T-helper 17 cell (primary cell): Measurements from ENCODE around the gene EGFR. TPM values are rescaled to one million over a fixed set of nuclear protein-coding genes. Genes with fewer than 3 reads are reported as not detected.

ENCODE experiments used
- ATAC-seq: fragments of 150-1000 bp; cut with Tn5 transposase; 2 replicates; pipeline ENCODE4 v1.10.0; 2021; ENCODE audit warnings: mild to moderate bottlenecking, moderate library complexity
- DNase-seq, 3 donors: peaks; one replicate each; pipeline versions ENCODE4 v3.0.0 to v3.0.0-alpha.2; 2020 to 2021
- H3K9me3 ChIP-seq: one replicate; pipeline ENCODE4 v1.7.0; 2013; ENCODE audit warnings: low read length, mild to moderate bottlenecking; ENCODE audit not compliant: control insufficient read depth, poor library complexity, severe bottlenecking
- H3K27ac Mint-ChIP-seq: one replicate; pipeline ENCODE4 v1.8.0; 2022; ENCODE audit warnings: mild to moderate bottlenecking, moderate library complexity, mixed read lengths
- H3K27me3 Mint-ChIP-seq: one replicate; pipeline ENCODE4 v1.8.0; 2022; ENCODE audit warnings: mixed read lengths
- H3K36me3 Mint-ChIP-seq: one replicate; pipeline ENCODE4 v1.8.0; 2022; ENCODE audit warnings: low read depth, mixed read lengths
- H3K4me1 Mint-ChIP-seq: one replicate; pipeline ENCODE4 v1.8.0; 2022; ENCODE audit warnings: mild to moderate bottlenecking, mixed read lengths
- H3K4me3 Mint-ChIP-seq: one replicate; pipeline ENCODE4 v1.8.0; 2022; ENCODE audit warnings: mild to moderate bottlenecking, moderate library complexity, mixed read lengths
- total RNA-seq, 4 donors: library from RNA in 2 of 4; stranded (reverse) in 2 of 4; gene quantifications; one replicate each; pipeline ENCODE4 v1.2.3 and lab custom pipeline; 2022 to 2026

Gene EGFR
- total RNA-seq, 2 donors from 2014 or later, result not detected

DNA sequence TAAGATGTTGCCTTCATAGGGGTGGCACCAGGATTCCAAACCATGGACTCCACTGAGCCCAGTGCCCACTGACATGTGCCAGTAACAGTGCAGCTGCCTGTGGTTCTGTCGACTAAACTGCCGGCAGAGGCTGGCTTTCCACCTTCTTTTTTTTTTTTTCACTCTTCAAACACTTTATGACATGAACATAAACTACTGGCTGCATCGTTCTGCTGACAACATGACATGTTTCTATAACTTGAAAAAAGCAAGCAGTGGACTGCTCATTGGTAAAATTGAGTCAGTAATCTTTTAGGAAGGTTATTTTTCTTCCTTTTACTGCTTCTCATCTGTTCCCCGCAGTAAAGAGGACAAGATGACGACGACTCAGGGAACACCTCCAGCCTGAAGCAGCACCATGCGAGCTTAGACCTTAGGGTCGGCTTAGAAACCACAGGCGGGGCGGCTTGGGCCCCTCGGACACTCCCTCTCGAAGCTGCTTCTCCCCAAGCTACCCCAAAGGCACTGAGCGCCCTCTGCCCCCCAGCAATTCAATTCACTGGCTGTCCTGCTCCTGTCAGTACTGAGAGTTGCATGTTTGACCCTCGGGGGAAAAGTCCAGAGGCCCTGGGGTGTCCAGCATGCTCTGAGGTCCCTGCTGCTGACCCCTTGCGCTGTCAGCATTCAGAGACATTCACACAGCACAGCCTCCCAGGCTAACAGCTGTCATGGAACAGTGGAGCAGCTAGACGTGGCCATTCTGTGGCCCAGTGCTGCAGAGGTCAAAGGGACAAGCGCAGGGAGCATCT, 112.5 kb downstream of the EGFR start:
- H3K27me3 Mint-ChIP-seq, result peaks cover 50% of the 10 kb centered on the region
- DNase-seq (no peak), ATAC-seq (no peak)
- peaks cover 8% of the 10 kb centered on the region for H3K4me1 Mint-ChIP-seq
- no peaks in the 10 kb centered on the region for H3K36me3 Mint-ChIP-seq
- H3K4me3 Mint-ChIP-seq, result no peak overlapping the region
- H3K27ac Mint-ChIP-seq, result no peak overlapping the region
- H3K9me3 ChIP-seq, result no peaks in the 10 kb centered on the region

DNA sequence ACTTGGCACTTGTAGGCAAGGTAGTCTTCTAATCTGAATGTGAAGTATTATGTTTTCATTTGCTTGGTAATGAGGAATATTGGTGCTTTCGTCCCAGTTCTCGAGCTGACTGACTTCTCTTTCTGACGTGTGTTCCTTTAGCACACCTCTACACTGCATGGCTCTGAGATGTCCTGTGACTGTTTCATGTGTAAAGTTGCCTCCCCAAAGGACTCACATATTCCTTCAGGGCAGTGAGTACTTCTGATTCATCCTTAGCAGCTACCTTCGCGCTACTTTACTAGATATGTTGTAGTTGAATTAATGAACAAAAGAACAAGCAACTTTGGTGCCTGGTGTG, 113.7 kb downstream of the EGFR start:
- H3K9me3 ChIP-seq, result no peaks in the 10 kb centered on the region
- Mint-ChIP-seq H3K36me3 (no peaks in the 10 kb centered on the region), H3K4me3 (no peak overlapping the region), H3K27ac (no peak overlapping the region), H3K4me1 (peaks cover 8% of the 10 kb centered on the region), H3K27me3 (peaks cover 44% of the 10 kb centered on the region)
- ATAC-seq, result no peak
- DNase-seq, result no peak

DNA sequence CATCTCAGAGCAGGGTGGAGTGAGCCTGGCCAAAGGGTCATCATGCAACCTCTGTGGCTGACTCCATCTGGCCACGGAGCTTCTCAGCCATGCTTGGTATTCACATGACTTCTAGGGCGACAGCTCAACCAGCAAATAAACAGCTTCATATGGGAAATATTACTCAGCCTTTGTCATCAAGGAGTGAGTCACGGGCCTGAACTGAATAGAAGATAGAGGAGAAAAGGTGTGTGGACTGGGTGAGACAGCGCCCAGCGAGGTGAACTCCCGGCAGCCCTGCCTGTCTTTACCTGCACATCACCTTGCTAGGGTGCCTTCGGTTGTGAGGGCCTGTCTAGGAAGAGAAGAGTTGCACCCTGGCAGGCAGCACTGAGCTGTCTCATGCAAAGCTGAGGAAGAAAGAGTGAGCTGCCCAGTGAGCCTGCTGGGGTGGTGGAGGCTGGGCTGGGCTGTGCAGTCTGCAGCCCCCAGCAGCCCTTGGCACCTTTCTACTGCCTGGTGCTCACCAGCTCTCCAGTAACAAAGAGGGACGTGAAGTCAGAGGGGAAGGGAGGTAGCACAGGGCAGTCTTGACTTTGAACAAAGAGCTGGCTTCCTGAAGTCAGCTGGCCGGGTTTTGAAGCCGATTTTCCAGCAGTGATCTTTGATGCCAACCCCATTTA, 114.2 kb downstream of the EGFR start:
- Mint-ChIP-seq H3K27ac (peak overlapping the region; percentile 11), H3K36me3 (no peaks in the 10 kb centered on the region), H3K27me3 (peaks cover 40% of the 10 kb centered on the region), H3K4me3 (no peak overlapping the region), H3K4me1 (peaks cover 8% of the 10 kb centered on the region)
- no peaks in the 10 kb centered on the region for H3K9me3 ChIP-seq
- DNase-seq, result no peak
- ATAC-seq, result no peak

DNA sequence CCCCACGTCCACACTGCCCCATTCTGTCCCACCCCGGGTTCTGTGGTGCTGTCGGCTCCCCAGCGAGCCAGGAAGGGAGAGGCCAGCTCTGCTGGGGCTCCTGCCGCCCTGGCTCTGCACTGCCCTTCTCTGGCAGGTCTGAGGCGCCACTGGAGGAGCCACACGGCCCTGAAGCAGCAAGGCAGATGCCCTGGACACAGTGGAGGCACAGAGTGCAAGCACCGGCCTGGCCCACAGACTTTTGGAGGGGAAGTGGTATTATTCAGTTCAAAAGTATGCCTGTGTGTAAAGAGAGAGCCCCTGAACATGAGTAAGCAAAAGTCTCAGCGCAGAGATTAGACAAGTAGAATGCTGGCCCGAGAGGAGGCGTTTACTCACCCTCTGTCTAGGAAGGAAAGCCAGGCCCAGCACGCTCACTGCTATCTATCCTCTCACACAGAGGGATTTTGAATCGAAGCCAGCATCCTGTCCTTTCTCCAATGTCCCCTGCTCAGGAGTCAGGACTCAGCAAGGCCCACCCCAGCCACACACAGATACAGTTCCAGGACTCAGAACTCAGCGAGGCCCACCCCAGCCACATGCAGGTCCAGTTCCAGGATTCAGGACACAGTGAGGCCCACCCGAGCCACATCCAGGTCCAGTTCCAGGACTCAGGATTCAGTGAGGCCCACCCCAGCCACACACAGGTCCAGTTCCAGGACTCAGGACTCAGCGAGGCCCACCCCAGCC, 115.0 kb downstream of the EGFR start:
- H3K9me3 ChIP-seq, result no peaks in the 10 kb centered on the region
- Mint-ChIP-seq H3K4me1 (peaks cover 8% of the 10 kb centered on the region), H3K4me3 (no peak overlapping the region), H3K36me3 (no peaks in the 10 kb centered on the region), H3K27ac (peak overlapping the region; percentile 11), H3K27me3 (peaks cover 35% of the 10 kb centered on the region)
- DNase-seq (no peak), ATAC-seq (no peak)

DNA sequence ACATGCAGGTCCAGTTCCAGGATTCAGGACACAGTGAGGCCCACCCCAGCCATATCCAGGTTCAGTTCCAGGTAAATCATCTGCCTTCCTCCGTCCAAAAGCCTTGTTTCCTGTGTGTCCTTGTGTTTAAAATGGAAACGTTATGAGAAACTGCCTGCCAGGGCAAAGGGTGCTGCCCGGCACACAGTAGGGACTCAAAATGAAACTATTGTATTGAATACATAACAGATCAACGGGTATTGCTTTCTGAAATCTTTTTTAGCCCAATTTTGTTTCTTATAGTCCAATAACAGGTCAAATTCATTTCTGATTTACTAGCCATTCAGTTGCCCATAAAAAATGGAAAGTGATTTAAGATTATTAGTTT, 115.5 kb downstream of the EGFR start:
- Mint-ChIP-seq H3K27me3 (peaks cover 30% of the 10 kb centered on the region), H3K36me3 (no peaks in the 10 kb centered on the region), H3K4me1 (peaks cover 8% of the 10 kb centered on the region), H3K4me3 (no peak overlapping the region), H3K27ac (no peak overlapping the region)
- DNase-seq (no peak), ATAC-seq (no peak)
- no peaks in the 10 kb centered on the region for H3K9me3 ChIP-seq

DNA sequence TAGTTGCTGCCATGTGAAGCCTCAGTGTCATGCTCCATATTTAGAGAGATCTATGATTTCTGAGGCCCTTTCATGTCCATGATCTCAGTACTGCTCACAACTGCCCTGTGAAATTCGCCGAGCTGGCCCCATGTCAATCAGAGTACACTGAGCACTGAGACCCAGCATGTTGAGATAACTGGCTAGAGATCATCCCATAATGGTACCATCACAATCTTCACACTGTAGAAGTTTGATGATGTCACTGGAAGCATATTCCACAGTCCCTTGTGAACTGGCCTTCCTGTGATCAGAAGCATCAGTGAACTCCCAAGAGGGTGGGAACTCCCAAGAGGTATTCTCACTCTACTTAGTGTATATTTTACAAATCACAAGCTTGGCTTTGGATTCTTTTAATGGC, 116.0 kb downstream of the EGFR start:
- H3K27me3 Mint-ChIP-seq, result peaks cover 25% of the 10 kb centered on the region

DNA sequence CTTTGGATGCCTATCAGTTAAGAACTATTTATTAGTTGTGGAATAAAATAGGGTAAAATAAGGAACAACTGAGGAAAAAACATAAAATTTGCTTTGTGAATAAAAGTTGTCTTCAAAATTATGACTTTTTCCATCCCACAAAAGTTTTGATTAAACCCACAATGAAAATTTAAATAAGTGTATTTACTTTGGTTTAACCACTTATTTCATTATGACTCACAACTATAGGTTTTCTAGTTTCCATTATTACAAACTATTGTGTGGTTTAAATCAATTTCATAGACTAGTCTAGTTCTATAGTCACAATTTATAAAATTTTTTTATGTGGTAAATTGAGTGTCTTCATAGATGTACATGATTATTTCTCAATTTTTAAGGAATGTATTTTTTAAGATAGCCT, 116.6 kb downstream of the EGFR start:
- H3K4me3 Mint-ChIP-seq, result no peak overlapping the region
- DNase-seq (no peak), ATAC-seq (no peak)
- no peaks in the 10 kb centered on the region for H3K9me3 ChIP-seq
- H3K36me3 Mint-ChIP-seq, result no peaks in the 10 kb centered on the region
- H3K4me1 Mint-ChIP-seq, result peaks cover 8% of the 10 kb centered on the region
- peaks cover 20% of the 10 kb centered on the region for H3K27me3 Mint-ChIP-seq
- no peak overlapping the region for H3K27ac Mint-ChIP-seq

More for the DNA sequence above, 116.0 kb downstream of the EGFR start:
- peaks cover 8% of the 10 kb centered on the region for H3K4me1 Mint-ChIP-seq
- H3K4me3 Mint-ChIP-seq, result no peak overlapping the region
- no peak overlapping the region for H3K27ac Mint-ChIP-seq
- no peaks in the 10 kb centered on the region for H3K9me3 ChIP-seq
- DNase-seq (no peak), ATAC-seq (no peak)
- no peaks in the 10 kb centered on the region for H3K36me3 Mint-ChIP-seq

DNA sequence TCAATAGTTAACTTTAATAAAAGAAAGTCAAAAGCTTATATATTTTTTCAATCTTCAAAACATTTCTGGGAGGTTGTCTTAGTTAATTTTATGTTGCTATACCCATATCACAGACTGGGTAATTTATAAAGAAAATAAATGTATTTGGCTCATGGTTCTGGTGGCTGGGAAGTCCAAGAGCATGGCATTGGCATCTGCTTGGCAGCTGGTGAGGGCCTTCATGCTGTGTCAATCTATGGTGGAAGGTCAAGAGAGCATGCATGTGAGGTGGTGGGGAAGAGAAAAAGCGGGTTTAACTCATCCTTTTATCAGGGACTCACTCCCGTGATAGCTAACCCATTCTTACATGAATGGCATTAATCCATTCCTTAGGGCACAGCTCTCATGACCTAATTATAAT, 119.8 kb downstream of the EGFR start:
- no peak for DNase-seq
- no peaks in the 10 kb centered on the region for H3K9me3 ChIP-seq
- ATAC-seq, result no peak
- H3K27me3 Mint-ChIP-seq, result peaks cover 25% of the 10 kb centered on the region
- no peaks in the 10 kb centered on the region for H3K36me3 Mint-ChIP-seq
- no peak overlapping the region for H3K27ac Mint-ChIP-seq
- H3K4me1 Mint-ChIP-seq, result no peaks in the 10 kb centered on the region
- no peak overlapping the region for H3K4me3 Mint-ChIP-seq

DNA sequence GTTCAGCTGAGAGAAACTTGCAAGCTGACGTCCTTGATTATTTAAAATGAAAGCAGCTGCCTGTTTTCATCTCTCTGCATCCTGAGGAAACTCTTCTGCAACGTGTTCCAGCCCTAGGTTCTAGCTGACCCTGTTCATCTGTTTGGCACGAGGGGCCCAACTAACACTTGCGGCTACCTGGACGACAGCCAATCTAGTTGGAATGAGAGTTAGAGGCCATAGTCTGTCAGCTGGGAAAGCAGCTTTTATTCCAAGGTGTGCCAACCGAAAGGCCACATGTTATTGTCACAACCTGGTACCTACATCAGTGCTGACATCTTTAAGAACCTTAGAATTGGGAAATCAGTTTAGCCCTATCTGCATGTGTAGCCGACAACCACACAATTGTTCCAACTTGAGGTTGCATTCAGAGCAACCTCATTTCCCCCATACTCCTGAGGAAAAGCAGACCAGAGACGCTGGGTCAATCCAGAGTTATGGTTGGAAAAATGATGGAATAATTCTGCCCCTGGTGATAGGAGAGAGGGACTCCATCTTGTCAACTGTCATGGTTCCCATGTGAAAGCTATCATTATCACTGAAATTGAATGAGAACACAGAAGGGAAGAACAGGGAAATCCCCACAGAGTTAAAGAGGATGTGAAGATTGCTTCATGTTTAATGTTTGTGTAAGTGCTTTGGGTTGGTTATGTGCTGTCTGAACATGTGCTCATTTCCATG, 121.6 kb downstream of the EGFR start:
- H3K36me3 Mint-ChIP-seq, result no peaks in the 10 kb centered on the region
- DNase-seq, result no peak
- H3K4me3 Mint-ChIP-seq, result no peak overlapping the region
- no peak for ATAC-seq
- H3K27ac Mint-ChIP-seq, result no peak overlapping the region
- peaks cover 41% of the 10 kb centered on the region for H3K27me3 Mint-ChIP-seq
- peaks cover 2% of the 10 kb centered on the region for H3K4me1 Mint-ChIP-seq
- H3K9me3 ChIP-seq, result no peaks in the 10 kb centered on the region

DNA sequence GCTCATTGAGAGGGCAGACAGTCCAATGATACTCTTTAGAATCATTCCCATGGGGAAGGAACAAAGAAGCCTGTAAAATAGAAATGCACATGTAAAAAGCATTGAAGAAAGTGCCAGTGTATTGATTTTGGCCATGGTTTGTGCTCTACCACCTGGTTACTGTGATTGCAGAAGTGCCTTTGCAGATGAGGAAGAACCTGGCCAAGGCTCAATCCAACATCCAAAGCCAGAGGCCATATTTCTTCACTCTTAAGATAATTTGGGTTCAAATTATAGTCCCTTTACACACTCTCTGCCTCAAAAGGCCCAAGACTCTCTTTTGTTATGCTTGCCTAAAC, 122.1 kb downstream of the EGFR start:
- no peak for DNase-seq
- no peaks in the 10 kb centered on the region for H3K9me3 ChIP-seq
- no peak for ATAC-seq
- Mint-ChIP-seq H3K27ac (no peak overlapping the region), H3K4me3 (no peak overlapping the region), H3K4me1 (peaks cover 2% of the 10 kb centered on the region), H3K27me3 (peaks cover 47% of the 10 kb centered on the region), H3K36me3 (no peaks in the 10 kb centered on the region)

DNA sequence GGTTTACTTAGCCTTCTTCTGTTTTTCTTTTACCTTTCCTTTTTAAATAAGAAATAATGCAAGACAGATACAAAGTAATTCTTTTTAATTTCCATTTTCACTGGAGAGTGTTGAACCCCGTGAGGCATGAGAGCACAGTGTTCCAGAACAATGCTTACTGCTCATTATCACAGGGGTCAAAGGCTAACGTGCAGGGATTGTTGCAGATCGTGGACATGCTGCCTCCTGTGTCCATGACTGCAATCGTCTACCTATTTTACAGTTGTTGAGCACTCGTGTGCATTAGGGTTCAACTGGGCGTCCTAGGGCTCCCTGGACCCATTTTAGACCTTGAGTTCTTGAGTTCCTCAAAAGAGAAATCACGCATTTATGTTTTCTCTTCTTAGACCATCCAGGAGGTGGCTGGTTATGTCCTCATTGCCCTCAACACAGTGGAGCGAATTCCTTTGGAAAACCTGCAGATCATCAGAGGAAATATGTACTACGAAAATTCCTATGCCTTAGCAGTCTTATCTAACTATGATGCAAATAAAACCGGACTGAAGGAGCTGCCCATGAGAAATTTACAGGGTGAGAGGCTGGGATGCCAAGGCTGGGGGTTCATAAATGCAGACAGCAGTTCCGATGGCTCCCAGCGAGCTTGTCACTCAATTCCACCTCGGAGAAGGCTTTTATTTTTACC, 124.2 kb downstream of the EGFR start:
- no peak for DNase-seq
- Mint-ChIP-seq H3K36me3 (no peaks in the 10 kb centered on the region), H3K27ac (no peak overlapping the region), H3K4me1 (peaks cover 2% of the 10 kb centered on the region), H3K27me3 (peaks cover 57% of the 10 kb centered on the region), H3K4me3 (no peak overlapping the region)
- ATAC-seq, result no peak
- no peaks in the 10 kb centered on the region for H3K9me3 ChIP-seq

DNA sequence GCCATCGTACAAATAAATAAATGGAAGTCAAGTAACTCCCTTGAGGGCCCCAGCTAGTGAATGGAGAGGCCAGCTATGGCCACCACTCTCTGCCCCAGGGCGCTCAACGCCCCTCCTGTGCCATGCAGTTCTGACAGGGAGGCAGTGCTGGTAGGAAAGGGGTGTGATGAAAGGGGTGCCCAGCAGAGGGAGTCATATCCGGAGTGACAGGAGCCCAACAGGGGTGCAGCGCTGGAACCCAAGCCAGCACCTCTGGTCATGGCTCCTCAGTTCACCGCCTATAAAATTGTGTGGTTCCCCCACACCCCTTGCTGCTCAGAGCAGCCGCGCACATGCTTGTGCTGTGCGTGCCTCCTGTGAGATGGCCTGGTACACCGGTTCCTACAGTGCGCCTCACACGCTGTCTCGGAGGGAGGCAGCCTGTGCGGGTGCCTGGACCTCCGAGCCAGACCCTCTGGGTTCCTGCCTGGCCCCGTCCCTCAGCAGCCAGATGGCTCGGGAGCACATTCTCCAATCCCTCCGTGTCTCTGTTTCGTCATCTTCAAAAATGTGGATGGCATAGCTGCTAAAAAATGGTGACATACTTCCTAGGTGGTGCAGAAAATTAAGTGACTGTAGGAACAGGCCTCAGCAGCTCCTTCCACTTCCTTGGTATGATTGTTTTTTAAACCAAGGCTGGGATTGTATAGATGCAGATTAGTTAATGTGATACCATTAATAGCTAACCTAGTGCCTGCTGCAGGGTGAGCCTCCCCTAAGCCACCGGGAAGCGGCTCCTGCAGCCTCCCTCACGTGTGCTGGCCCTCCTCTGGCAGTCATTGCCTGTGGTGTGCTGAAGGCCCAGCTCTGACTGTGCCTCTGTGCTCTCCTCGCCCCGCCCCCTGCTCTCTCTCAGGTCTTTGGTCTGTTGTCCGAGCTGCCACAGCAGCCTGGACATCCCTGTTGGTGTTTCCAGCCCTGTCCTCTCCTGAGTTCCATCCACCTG, 125.8 kb downstream of the EGFR start:
- Mint-ChIP-seq H3K27ac (no peak overlapping the region), H3K4me3 (no peak overlapping the region), H3K4me1 (peaks cover 2% of the 10 kb centered on the region), H3K27me3 (peaks cover 57% of the 10 kb centered on the region), H3K36me3 (no peaks in the 10 kb centered on the region)
- no peak for ATAC-seq
- no peak for DNase-seq
- no peaks in the 10 kb centered on the region for H3K9me3 ChIP-seq
